GM04503 (cell line): ENCODE results near the gene FGF12.

ENCODE experiments used
- DNase-seq: peaks from one replicate; pipeline ENCODE4 v3.0.0-alpha.2; 2012; ENCODE audit warnings: low read depth

The FGF12 gene

DNA sequence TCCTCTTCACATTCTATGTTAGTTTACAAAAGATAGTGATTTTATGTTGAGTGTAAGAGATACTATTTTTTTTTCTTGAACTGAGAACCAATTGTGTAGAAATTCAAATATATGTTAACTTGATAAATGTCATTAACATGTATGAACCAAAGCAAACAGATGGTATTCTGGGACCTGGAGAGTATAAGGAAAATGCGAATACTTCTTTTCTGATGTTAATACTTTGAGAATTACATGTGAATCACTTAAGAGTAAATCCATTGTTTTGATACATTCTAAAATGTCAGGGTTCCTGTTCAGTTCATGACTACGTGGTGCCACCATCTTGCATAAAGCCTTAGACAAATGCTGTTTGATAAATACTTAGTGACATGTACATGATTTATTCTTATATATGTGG is 541.3 kb downstream of the FGF12 start:
- no peak for DNase-seq

DNA sequence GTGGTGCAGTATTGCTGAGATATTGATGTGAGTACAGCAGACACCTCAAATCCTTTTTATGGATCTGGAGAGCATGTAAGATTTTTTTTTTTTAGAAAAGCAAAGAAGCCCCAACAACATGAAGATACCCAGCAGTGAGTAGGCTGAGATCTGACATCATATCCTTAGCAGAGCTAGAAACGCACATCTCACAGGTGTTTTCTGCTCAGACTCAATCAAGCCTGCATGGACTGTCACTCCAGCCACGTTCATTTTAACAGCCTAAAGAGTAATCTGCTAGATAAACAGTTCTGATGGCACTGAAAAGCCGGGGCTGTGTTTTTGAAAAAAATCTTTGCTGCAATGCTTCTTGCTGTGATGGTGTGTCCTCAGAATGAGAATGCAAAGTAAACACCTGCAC is 544.2 kb downstream of the FGF12 start:
- DNase-seq, result no peak

DNA sequence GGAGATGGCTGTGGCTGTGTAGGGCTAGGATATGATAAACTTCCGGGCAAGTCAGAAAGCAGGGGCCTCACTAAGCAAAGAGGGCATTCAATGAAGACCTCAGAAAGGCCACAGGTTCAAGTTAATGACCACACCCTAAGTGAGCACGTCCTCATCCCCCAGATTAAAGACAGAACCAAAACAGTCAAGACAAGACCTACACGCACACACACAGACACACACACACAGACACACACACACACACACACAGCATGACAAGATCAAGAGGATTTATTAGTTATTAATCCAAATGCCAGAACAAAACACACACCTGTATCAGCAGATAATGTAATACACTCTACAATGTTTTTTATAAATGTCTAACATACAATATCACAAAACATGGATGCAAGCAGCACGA is 546.2 kb downstream of the FGF12 start:
- no peak for DNase-seq

- no peak for DNase-seq
Observed at GRCh38 chr3:192177383-192177782, 550.0 kb downstream of the FGF12 start.

- DNase-seq, result no peak
Observed at GRCh38 chr3:192174283-192174682, 553.1 kb downstream of the FGF12 start.

DNA sequence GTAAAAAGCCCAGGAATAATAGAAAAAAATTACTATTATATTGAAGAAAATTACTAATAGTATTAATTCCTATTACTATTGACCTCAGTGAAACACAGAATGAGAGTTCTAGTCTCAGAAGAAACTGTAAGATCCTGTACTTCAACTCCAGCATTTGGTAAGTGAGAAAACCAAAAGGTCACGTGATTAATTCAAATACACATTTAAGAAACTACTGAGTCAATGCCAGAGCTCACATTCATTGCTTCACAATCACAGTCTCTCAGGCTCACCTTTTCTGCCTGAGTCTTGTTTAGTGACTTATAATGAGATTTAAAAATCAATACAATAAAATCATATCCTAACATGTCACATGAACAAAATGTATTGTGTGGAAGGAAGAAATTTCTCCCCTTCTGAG is 556.1 kb downstream of the FGF12 start:
- no peak for DNase-seq

GRCh38 chr3:192170659-192171058 is 556.7 kb downstream of the FGF12 start:
- no peak for DNase-seq

- no peak for DNase-seq
Observed at GRCh38 chr3:192170031-192170430, 557.3 kb downstream of the FGF12 start.

DNA sequence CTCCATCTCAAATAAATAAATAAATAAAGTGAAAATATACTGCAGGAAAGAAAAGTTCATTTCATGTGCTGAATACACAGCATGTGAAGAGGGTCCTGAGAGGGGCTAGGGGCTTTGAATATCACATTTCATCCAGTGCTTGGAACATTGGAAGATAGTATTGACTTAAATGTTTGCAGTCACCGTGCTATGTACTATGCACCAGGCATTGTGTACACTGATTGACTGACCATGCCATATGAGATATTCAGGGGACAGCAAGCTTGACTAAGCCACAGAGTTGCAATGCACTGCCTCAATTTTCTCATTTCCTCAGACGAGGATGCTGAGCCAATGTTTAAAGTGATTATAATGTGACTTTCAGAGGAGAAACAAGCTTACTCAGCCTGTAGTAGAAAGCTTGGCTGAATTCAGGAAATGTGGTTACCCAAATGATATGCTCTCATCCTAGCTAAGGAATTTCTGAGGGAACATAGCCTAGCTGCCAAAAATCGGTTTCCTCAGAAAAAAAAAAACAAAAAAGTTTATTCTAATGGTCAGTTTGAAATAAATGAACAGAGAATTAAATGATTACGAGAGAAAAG is 557.9 kb downstream of the FGF12 start:
- DNase-seq, result no peak

DNA sequence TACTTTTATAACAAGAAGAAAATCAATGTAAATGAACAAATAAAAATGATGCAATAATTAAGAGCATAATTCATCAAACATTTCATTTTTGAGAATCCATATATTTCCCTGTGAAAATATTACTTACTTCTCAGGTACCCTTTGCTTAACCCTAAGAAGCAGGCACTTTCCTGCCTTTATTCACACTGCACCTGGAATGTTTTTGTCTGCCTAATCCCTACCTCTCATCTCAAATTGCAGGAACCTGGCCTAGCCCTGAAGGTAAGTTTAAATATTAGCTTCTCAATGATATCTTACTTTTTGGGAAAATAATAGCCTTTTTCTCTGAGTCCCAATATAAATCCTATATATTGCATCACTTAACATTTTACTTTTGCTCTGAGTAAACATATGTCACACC is 559.1 kb downstream of the FGF12 start:
- no peak for DNase-seq

DNA sequence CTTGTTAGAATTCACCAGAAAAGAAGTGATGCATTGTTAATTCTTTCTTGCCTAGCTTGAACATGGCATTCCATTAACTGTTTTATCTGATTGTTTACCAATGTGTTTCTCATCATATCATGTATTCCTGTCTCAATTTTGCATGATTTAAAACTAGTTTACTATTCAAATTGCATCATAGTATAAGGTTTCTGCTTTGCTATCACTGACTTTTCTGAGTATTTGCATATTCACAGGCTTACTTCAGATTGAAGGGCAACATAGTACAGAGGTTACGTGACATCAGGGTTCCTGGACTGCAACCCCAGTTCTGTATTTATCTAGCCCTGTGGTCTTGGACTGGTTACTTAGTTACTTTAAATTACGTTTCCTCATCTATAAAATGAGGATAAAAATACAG is 561.8 kb downstream of the FGF12 start:
- DNase-seq, result no peak

DNA sequence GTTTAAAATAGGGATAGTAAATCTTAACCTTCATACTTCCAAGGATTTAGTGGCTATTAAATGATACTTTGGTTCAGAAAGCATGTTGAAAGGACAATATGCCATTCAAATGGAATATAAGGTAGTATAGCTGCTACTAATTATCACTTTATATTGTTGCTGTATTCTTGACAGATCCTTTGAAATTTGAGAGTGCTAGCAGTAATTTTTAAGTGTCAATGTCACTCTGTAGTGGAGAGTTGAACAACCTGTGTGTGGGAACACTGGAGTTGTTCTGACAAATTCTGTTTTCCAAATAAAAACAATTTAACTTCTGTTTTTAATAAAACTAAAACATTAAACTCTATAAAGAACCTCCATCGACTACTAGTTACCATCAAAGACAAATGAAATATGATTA is 565.7 kb downstream of the FGF12 start:
- DNase-seq, result no peak

- DNase-seq, result no peak
Observed at GRCh38 chr3:192156382-192156781, 571.0 kb downstream of the FGF12 start.

GRCh38 chr3:192155194-192155593 is 572.1 kb downstream of the FGF12 start:
- DNase-seq, result no peak

DNA sequence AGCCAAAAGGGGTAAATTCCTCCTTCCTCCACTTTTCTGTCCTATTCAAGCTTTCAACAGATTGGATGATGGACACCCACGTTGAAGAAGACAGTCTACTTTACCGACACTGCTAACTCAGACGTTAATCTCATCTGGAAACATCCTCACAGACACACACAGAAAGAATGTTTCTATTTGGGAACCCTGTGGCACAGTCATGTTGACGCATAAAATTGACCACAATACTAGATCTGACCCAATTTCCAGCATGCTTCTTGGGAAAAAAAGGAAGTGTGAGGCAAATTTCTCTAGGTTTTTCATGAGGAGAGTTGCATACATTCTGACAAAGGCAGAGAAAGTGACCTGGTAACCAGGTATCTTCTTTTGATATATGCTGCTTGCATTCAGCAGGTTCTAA is 594.1 kb downstream of the FGF12 start:
- DNase-seq, result no peak

DNA sequence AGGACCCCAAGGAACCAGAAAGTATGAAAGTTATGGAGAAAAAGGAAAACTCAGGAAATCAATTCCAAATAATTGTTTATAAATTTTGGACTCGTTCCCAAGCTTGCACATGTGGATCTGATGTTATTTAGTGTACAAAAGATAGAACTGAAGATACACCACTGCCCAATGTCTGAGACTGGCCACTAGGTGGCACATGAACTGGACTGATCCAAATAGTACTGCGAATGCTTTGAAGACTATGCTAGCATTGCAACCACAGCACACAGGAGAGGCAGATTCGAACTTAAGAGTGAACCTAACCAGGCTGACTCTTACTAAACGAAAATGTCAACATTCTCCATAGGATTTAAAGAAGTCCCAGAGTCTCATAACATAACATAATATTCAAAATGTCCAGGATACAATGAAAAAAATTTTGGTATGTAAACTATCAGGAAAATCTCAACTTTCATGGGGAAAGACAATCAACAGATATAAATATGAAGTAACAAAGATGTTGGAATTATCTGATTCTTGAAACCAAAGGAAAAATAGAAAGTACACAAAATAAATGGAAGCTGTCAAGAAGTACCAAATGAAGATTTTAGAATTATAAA is 596.7 kb downstream of the FGF12 start:
- no peak for DNase-seq

GRCh38 chr3:192129586-192129985 is 597.8 kb downstream of the FGF12 start:
- DNase-seq, result no peak

DNA sequence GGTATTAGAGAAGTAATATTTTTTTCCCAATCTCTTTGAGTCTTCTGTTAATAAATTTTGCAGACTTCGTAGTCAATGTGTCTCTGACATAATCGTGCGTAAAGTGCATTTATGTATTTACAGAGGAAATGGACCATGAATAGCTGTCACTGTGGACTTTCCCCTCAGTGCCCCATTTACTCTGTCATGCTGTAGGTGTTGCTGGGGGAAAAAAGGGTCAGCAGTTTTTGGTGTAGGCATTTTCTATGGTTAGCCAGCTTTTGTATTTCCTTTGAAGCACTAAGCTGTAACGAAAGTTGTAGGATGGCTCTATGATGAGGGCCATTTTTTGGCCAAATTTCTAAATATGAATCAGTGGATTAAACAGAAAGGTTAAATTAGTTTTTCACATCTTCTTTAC is 598.4 kb downstream of the FGF12 start:
- DNase-seq, result no peak

DNA sequence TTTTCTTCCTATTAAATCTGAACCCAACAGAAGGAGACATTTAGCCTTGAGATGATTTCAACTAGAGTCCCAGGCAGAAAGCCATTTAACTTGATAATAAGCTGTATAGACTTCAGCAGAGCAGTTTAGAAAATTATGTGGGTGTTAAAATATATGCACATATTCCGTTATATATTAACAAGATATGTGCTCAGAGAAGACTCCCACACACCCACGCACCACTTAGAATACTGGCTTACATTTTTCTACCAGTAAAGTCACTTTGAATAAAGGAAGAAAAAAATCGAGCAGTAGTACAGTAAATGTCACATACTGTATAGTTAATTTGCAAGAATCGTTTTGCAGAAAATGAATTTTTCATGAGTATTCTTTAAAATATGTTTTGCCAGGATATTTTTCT is 599.3 kb downstream of the FGF12 start:
- DNase-seq, result no peak

- no peak for DNase-seq
Observed at GRCh38 chr3:192122832-192123594, 604.3 kb downstream of the FGF12 start.

DNA sequence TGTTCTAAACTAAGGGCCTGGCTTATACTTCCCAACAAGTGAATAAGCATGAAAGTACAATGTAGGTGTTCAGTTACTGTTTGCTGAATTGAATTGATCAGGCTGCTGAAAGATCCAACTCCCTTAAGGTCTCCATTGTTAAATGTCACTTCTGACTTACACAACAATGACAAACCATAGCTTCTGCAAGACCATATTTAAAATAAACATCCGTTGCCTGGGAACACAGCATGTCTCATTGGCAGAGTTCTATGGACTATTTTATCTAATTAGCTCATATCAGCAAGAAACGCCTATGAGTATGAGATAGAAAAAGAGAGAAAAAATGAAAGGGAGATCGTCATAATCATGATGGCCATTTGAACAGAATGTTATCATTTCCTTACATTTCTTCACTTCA is 605.4 kb downstream of the FGF12 start:
- no peak for DNase-seq

DNA sequence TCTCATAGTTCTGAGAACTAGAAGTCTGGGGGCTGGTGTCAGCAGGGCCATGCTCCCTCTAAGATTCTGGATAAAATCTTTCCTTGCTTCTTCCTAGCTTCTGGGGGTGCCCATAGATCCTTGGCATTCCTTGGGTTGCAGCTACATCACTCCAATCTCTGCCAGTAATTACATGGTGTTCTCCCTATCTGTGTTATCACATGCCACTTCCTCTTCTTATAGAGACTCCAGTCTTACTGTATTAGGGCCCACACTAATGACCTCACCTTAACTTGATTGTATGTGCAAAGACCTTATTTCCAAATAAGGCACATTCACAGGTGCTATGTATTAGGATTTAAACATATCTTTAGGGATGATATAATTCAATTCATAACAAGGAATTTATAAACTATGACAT is 618.5 kb downstream of the FGF12 start:
- DNase-seq, result no peak

DNA sequence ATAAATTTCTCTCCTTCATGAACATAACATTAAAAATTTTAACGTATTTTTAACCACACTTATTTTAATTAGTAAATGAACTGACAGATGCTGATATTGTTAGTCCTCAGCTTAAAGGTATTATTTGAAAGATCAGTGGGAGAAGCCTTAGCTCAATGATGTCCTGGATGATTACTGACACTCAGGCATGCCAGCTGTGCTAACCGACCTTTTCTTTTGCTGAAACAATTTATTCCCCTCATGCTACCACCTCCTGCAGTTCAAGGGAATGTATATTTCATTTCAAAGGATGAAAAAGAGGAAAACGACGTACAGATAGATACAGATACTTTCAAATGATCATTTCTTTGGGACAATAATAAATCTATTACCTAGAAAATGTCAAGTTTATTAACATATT is 620.8 kb downstream of the FGF12 start:
- no peak for DNase-seq
